Stimulated activated naive CD8-positive, alpha-beta T cell treated with anti-CD3 and anti-CD28 coated beads, Interleukin-15, Interleukin-2, amounts not matched to agents 100 ng/mL and 50 ng/mL, for 24 hours (primary cell): ENCODE measurements around the gene TULP4.
"Not testable (repeated sequence)": the region's sequence is repeated elsewhere in the genome, so short reads cannot be mapped to it uniquely, and the experiment has no call there.

Experiments used
- H3K27ac Mint-ChIP-seq: one replicate; pipeline ENCODE4 v1.8.0; 2021; ENCODE audit warnings: mild to moderate bottlenecking, mixed read lengths
- H3K27me3 Mint-ChIP-seq: one replicate; pipeline ENCODE4 v1.8.0; 2021; ENCODE audit warnings: mixed read lengths
- H3K36me3 Mint-ChIP-seq: one replicate; pipeline ENCODE4 v1.8.0; 2021; ENCODE audit warnings: low read depth, mixed read lengths
- H3K4me1 Mint-ChIP-seq: one replicate; pipeline ENCODE4 v1.8.0; 2021; ENCODE audit warnings: low read depth, mixed read lengths
- H3K4me3 Mint-ChIP-seq: one replicate; pipeline ENCODE4 v1.8.0; 2021; ENCODE audit warnings: mild to moderate bottlenecking, mixed read lengths
- H3K9me3 Mint-ChIP-seq: one replicate; pipeline ENCODE4 v1.8.0; 2021; ENCODE audit warnings: mixed read lengths

Gene TULP4

GRCh38 chr6:158398252-158399024 lies 86.2 kb downstream of the TULP4 start:
- no peak overlapping the region for H3K27ac Mint-ChIP-seq
- H3K9me3 Mint-ChIP-seq, result peaks cover 6% of the 10 kb centered on the region
- no peak overlapping the region for H3K4me3 Mint-ChIP-seq
- peaks cover 13% of the 10 kb centered on the region for H3K36me3 Mint-ChIP-seq
- H3K4me1 Mint-ChIP-seq, result peaks cover 12% of the 10 kb centered on the region
- no peaks in the 10 kb centered on the region for H3K27me3 Mint-ChIP-seq

- Mint-ChIP-seq H3K36me3 (peaks cover 7% of the 10 kb centered on the region), H3K4me1 (peaks cover 12% of the 10 kb centered on the region), H3K4me3 (no peak overlapping the region), H3K9me3 (no peaks in the 10 kb centered on the region), H3K27ac (no peak overlapping the region), H3K27me3 (no peaks in the 10 kb centered on the region)
Observed at GRCh38 chr6:158399040-158399700, 86.9 kb downstream of the TULP4 start.

GRCh38 chr6:158402184-158402583 lies 89.9 kb downstream of the TULP4 start:
- H3K36me3 Mint-ChIP-seq, result peaks cover 5% of the 10 kb centered on the region
- H3K27me3 Mint-ChIP-seq, result no peaks in the 10 kb centered on the region
- H3K27ac Mint-ChIP-seq, result no peak overlapping the region
- no peaks in the 10 kb centered on the region for H3K4me1 Mint-ChIP-seq
- no peak overlapping the region for H3K4me3 Mint-ChIP-seq
- no peaks in the 10 kb centered on the region for H3K9me3 Mint-ChIP-seq

GRCh38 chr6:158405321-158405831 lies 93.1 kb downstream of the TULP4 start:
- H3K27ac Mint-ChIP-seq, H3K36me3 Mint-ChIP-seq, H3K4me3 Mint-ChIP-seq, H3K9me3 Mint-ChIP-seq, H3K27me3 Mint-ChIP-seq: not testable (repeated sequence)
- peaks cover 15% of the 10 kb centered on the region for H3K4me1 Mint-ChIP-seq

GRCh38 chr6:158405933-158406332 lies 93.7 kb downstream of the TULP4 start:
- Mint-ChIP-seq H3K27ac (no peak overlapping the region), H3K4me3 (no peak overlapping the region), H3K9me3 (no peaks in the 10 kb centered on the region), H3K4me1 (peaks cover 15% of the 10 kb centered on the region), H3K27me3 (no peaks in the 10 kb centered on the region), H3K36me3 (no peaks in the 10 kb centered on the region)

- H3K36me3 Mint-ChIP-seq, result no peaks in the 10 kb centered on the region
Observed at GRCh38 chr6:158406736-158407135, 94.5 kb downstream of the TULP4 start.

GRCh38 chr6:158408013-158408412 lies 95.7 kb downstream of the TULP4 start:
- peaks cover 15% of the 10 kb centered on the region for H3K4me1 Mint-ChIP-seq
- no peaks in the 10 kb centered on the region for H3K27me3 Mint-ChIP-seq
- H3K9me3 Mint-ChIP-seq, result no peaks in the 10 kb centered on the region
- no peaks in the 10 kb centered on the region for H3K36me3 Mint-ChIP-seq
- H3K27ac Mint-ChIP-seq, result no peak overlapping the region
- no peak overlapping the region for H3K4me3 Mint-ChIP-seq

More at GRCh38 chr6:158406736-158407135, 94.5 kb downstream of the TULP4 start:
- peaks cover 15% of the 10 kb centered on the region for H3K4me1 Mint-ChIP-seq
- H3K9me3 Mint-ChIP-seq, result no peaks in the 10 kb centered on the region
- no peaks in the 10 kb centered on the region for H3K27me3 Mint-ChIP-seq
- H3K27ac Mint-ChIP-seq, result no peak overlapping the region
- no peak overlapping the region for H3K4me3 Mint-ChIP-seq

- H3K36me3 Mint-ChIP-seq, result peaks cover 4% of the 10 kb centered on the region
- peaks cover 15% of the 10 kb centered on the region for H3K4me1 Mint-ChIP-seq
- no peaks in the 10 kb centered on the region for H3K27me3 Mint-ChIP-seq
- H3K4me3 Mint-ChIP-seq, result no peak overlapping the region
- no peaks in the 10 kb centered on the region for H3K9me3 Mint-ChIP-seq
- no peak overlapping the region for H3K27ac Mint-ChIP-seq
Observed at GRCh38 chr6:158408552-158409130, 96.4 kb downstream of the TULP4 start.

- Mint-ChIP-seq H3K9me3 (no peaks in the 10 kb centered on the region), H3K36me3 (peaks cover 10% of the 10 kb centered on the region), H3K27ac (no peak overlapping the region), H3K27me3 (no peaks in the 10 kb centered on the region), H3K4me1 (peaks cover 15% of the 10 kb centered on the region), H3K4me3 (no peak overlapping the region)
Observed at GRCh38 chr6:158409451-158409850, 97.2 kb downstream of the TULP4 start.

GRCh38 chr6:158410784-158411183 lies 98.5 kb downstream of the TULP4 start:
- Mint-ChIP-seq H3K27ac (no peak overlapping the region), H3K9me3 (no peaks in the 10 kb centered on the region), H3K4me3 (no peak overlapping the region), H3K27me3 (no peaks in the 10 kb centered on the region), H3K4me1 (peaks cover 15% of the 10 kb centered on the region), H3K36me3 (peaks cover 19% of the 10 kb centered on the region)

GRCh38 chr6:158411998-158412397 lies 99.7 kb downstream of the TULP4 start:
- Mint-ChIP-seq H3K4me3 (no peak overlapping the region), H3K27me3 (no peaks in the 10 kb centered on the region), H3K9me3 (no peaks in the 10 kb centered on the region), H3K4me1 (peaks cover 15% of the 10 kb centered on the region), H3K27ac (no peak overlapping the region), H3K36me3 (peaks cover 25% of the 10 kb centered on the region)

GRCh38 chr6:158413028-158413427 lies 100.8 kb downstream of the TULP4 start:
- Mint-ChIP-seq H3K27me3 (no peaks in the 10 kb centered on the region), H3K9me3 (no peaks in the 10 kb centered on the region), H3K27ac (no peak overlapping the region), H3K4me3 (no peak overlapping the region), H3K4me1 (peaks cover 15% of the 10 kb centered on the region), H3K36me3 (peaks cover 33% of the 10 kb centered on the region)

- Mint-ChIP-seq H3K9me3 (no peaks in the 10 kb centered on the region), H3K36me3 (peaks cover 37% of the 10 kb centered on the region), H3K4me3 (no peak overlapping the region), H3K27ac (no peak overlapping the region), H3K27me3 (no peaks in the 10 kb centered on the region), H3K4me1 (peaks cover 11% of the 10 kb centered on the region)
Observed at GRCh38 chr6:158413814-158414565, 101.7 kb downstream of the TULP4 start.

GRCh38 chr6:158414851-158415262 lies 102.6 kb downstream of the TULP4 start:
- Mint-ChIP-seq H3K4me3 (no peak overlapping the region), H3K4me1 (peaks cover 4% of the 10 kb centered on the region)

GRCh38 chr6:158415666-158416065 lies 103.4 kb downstream of the TULP4 start:
- Mint-ChIP-seq H3K36me3 (peaks cover 46% of the 10 kb centered on the region), H3K4me1 (no peaks in the 10 kb centered on the region), H3K27ac (no peak overlapping the region), H3K9me3 (no peaks in the 10 kb centered on the region), H3K4me3 (no peak overlapping the region), H3K27me3 (no peaks in the 10 kb centered on the region)

More at GRCh38 chr6:158414851-158415262, 102.6 kb downstream of the TULP4 start:
- peaks cover 45% of the 10 kb centered on the region for H3K36me3 Mint-ChIP-seq
- H3K27ac Mint-ChIP-seq, result no peak overlapping the region
- no peaks in the 10 kb centered on the region for H3K9me3 Mint-ChIP-seq
- H3K27me3 Mint-ChIP-seq, result no peaks in the 10 kb centered on the region
